ENCODE results near the gene NHLH2. TPM values are rescaled to one million over a fixed set of nuclear protein-coding genes. Genes with fewer than 3 reads are reported as not detected.

Gene NHLH2
- total RNA-seq (not detected), polyA plus RNA-seq (not detected)
- long read RNA-seq, donor 1 = 0 reads
- long read RNA-seq, donor 2 = 0 reads
- long read RNA-seq, donor 3 = 0 reads

DNA sequence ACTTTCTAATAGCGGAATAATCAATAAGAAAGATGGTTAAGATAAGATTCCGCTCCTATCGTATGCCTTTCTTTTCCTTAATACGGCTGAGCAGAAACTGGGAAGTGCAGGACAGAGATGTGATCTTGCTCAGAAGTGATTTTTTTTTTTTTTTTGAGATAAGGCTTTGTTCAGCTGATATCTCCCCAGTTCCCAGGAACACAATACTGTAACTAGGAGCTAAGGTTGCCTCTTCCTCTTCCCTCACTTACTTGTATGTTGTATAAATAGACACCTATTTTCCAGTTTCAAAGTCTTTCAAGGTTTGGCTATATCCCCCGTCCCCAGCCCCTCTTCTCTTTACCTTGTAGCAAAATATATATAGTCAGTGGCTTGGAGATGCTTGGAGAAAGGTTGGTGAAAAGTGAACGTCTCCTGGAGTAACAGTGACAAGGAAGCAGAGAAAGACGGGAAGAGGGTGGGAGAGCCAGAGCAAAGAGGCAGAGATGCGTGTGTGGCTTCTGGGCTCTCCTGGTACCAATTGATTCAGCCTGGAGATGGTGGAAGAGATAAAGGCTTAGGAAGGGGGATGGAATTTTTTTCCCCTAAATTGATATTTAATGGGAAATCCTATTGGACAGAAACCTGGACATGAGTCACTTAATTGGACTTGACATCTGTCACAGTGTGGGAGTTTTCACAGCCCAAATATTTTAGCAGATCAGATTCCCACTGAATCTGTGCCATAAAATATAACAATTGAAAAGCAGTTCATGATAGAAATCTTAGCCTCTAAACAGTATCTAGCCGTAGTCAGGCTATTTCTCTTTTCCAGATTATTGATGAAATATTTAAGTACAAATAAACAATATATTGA is at the start of gene NHLH2:
NHLH2 (minus strand) TSS at position 522 of the 856 bp plus-strand sequence. CDS start 2,754 bp downstream, outside the sequence.
- peaks cover 33 to 94% (median 73%) of the 10 kb centered on the region in 9 donors for H3K27me3 ChIP-seq
- 21 to 24% (median 22%) methylated on average over 9 of the region's 9 CpGs for WGBS, 4 donors

DNA sequence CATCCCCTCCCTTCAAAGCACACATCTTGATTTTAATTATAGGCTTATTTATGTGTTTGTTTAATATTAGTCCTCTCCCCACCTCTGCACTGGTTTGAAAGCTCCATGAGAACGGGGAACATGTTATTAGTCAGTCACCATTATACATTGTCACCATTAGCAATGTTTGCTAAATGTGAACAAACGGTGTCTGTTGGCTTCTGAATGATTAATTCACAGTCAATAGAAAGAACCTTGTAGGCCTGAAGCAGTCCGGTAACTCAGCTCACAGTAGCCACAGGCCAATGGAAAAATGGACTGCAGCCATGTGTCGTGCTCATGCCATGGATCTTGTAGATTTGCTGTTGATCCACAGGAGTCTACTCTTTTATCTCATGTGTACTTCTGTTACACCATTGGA is 49.7 kb upstream of the NHLH2 start:
- no peaks in the 10 kb centered on the region for H3K9me3 ChIP-seq
- intact Hi-C loops (cut with DNase I) = no loop called here
- no peaks in the 10 kb centered on the region for H3K4me1 ChIP-seq
- peaks cover 0 to 4% (median 0%) of the 10 kb centered on the region in 9 donors for H3K27me3 ChIP-seq
- no peak overlapping the region for H3K4me3 ChIP-seq
- H3K36me3 ChIP-seq = no peaks in the 10 kb centered on the region
- H3K27ac ChIP-seq = no peak overlapping the region
- DNase-seq (no peak), ATAC-seq (no peak)
- WGBS, 4 donors = 64 to 84% (median 75%) methylated on average over 4 of the region's 4 CpGs
- TF ChIP-seq, protein P1, sequence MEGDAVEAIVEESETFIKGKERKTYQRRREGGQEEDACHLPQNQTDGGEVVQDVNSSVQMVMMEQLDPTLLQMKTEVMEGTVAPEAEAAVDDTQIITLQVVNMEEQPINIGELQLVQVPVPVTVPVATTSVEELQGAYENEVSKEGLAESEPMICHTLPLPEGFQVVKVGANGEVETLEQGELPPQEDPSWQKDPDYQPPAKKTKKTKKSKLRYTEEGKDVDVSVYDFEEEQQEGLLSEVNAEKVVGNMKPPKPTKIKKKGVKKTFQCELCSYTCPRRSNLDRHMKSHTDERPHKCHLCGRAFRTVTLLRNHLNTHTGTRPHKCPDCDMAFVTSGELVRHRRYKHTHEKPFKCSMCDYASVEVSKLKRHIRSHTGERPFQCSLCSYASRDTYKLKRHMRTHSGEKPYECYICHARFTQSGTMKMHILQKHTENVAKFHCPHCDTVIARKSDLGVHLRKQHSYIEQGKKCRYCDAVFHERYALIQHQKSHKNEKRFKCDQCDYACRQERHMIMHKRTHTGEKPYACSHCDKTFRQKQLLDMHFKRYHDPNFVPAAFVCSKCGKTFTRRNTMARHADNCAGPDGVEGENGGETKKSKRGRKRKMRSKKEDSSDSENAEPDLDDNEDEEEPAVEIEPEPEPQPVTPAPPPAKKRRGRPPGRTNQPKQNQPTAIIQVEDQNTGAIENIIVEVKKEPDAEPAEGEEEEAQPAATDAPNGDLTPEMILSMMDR (IDR thresholded peaks at IDR 0.05) = no peak
- TF ChIP-seq POLR2A (IDR thresholded peaks at IDR 0.05) = no peak

More for the DNA sequence above, at the start of gene NHLH2:
- no peaks in the 10 kb centered on the region for H3K36me3 ChIP-seq
- ATAC-seq = no peak
- H3K4me3 ChIP-seq = no peak within 1 kb of the TSS
- no peak for DNase-seq
- peaks cover 0 to 24% (median 17%) of the 10 kb centered on the region in 12 donors for H3K4me1 ChIP-seq
- no peak for TF ChIP-seq POLR2A (IDR thresholded peaks at IDR 0.05)
- TF ChIP-seq, protein P1 (IDR thresholded peaks at IDR 0.05) = no peak
- no peak within 1 kb of the TSS for H3K27ac ChIP-seq
- intact Hi-C loops (cut with DNase I) = no loop called here
- H3K9me3 ChIP-seq = no peaks in the 10 kb centered on the region

DNA sequence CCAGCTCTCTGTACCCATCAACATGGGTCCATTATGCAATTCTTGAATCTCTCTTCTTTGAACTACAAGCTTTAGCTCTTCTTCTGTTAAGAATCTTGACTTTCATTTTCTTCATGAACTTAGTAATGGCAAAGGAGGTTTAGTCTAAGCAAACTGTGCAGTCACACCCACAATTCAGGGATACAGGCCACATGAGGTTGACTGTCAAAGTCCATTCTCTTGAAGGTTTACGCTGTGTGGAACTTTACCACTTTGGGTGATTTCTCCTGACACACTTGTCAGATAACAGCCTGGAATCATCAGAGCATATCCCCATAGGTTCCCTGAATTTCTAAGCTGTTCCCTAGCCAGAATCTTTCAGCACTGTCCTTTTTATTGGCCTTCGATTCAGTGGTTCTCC is 48.0 kb upstream of the NHLH2 start:
- Histone ChIP-seq H3K36me3 (no peaks in the 10 kb centered on the region), H3K4me3 (no peak overlapping the region), H3K4me1 (no peaks in the 10 kb centered on the region), H3K27me3 (peaks cover 0 to 4% (median 0%) of the 10 kb centered on the region in 9 donors), H3K9me3 (no peaks in the 10 kb centered on the region), H3K27ac (no peak overlapping the region)
- WGBS, 4 donors = 91 to 94% (median 91%) methylated on average over 2 of the region's 2 CpGs
- ATAC-seq (no peak), DNase-seq (no peak)
- no peak for TF ChIP-seq POLR2A (IDR thresholded peaks at IDR 0.05)
- TF ChIP-seq, protein P1 (IDR thresholded peaks at IDR 0.05) = no peak
- intact Hi-C loops (cut with DNase I) = no loop called here

Measured in heart left ventricle (tissue), 16 donors.